WERI-Rb-1 (cell line): ENCODE results near the gene SEPTIN3.

Experiments
- DNase-seq: peaks from one replicate; pipeline ENCODE4 v3.0.0-alpha.2; 2020
- H3K27ac ChIP-seq: fragments of 250-450 bp; sonication (Bioruptor Pico); 2 replicates; pipeline ENCODE4 v1.5.1; 2020; ENCODE audit warnings: mild to moderate bottlenecking, moderate library complexity
- H3K27me3 ChIP-seq: fragments of 250-450 bp; sonication (Bioruptor Pico); 2 replicates; pipeline ENCODE4 v1.5.1; 2021; ENCODE audit warnings: mild to moderate bottlenecking, low read depth, moderate library complexity; ENCODE audit not compliant: insufficient read depth, severe bottlenecking
- H3K36me3 ChIP-seq: fragments of 250-450 bp; sonication (Bioruptor Pico); 2 replicates; pipeline ENCODE4 v1.5.1; 2020; ENCODE audit warnings: mild to moderate bottlenecking, moderate library complexity
- H3K4me3 ChIP-seq: 2 replicates; pipeline ENCODE4 v1.5.1; 2011; ENCODE audit warnings: low read depth, mild to moderate bottlenecking, control low read depth, low read length
- H3K9me3 ChIP-seq: fragments of 250-450 bp; sonication (Bioruptor Pico); 2 replicates; pipeline ENCODE4 v1.5.1; 2021; ENCODE audit warnings: mild to moderate bottlenecking, moderate library complexity; ENCODE audit not compliant: severe bottlenecking
- CTCF ChIP-seq: IDR thresholded peaks from 2 replicates; pipeline ENCODE4 v1.5.1; 2011; ENCODE audit warnings: low read depth, mild to moderate bottlenecking, control low read depth, inconsistent platforms, low read length

Gene SEPTIN3

DNA sequence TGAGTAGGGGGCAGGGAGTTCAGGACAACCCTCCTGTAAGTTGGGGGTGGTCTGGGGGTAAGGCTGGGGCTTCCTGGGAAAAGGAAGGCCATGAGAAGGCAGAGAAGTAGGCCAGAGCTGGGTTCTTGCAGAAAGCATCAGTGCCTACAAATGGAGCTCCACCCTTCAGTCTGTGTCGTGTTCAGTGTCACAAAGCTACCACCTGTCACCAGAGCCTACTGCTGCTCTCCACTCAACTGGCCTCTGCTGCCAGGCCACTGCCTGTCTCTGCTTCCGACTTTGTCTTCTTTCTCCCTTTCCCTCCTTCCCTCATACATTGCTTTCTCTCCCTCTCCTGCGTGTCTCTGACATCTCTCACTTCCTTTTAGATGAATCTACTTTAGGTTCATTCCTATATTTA, 26.0 kb downstream of the SEPTIN3 start:
- no peak overlapping the region for H3K4me3 ChIP-seq
- H3K27ac ChIP-seq: no peak overlapping the region
- no peak for DNase-seq
- peaks cover 56% of the 10 kb centered on the region for H3K36me3 ChIP-seq
- no peaks in the 10 kb centered on the region for H3K9me3 ChIP-seq
- H3K27me3 ChIP-seq: no peaks in the 10 kb centered on the region
- no peak for TF ChIP-seq CTCF

DNA sequence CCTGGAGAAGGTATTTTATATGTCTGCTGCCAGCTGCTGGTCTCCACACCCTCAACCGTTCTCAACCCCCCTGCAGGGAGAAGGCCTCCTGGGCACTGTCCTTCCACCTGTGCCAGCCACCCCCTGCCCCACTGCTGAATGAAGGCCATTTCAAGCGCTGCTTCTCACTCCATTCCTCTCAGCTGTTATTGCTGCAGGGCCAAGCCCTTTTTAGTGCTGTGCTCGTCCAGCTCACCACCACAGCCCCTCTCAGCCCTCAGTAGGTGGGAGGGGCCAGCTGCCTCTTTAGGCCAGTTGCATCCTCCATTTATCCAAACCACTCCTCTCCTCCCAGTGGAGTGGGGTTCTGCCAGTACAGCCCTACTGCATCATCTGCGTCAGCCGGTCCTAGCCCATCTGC, 27.6 kb downstream of the SEPTIN3 start:
- no peak for DNase-seq
- no peak overlapping the region for H3K27ac ChIP-seq
- no peak overlapping the region for H3K4me3 ChIP-seq
- TF ChIP-seq CTCF: no peak
- H3K36me3 ChIP-seq: peaks cover 43% of the 10 kb centered on the region
- no peaks in the 10 kb centered on the region for H3K27me3 ChIP-seq
- no peaks in the 10 kb centered on the region for H3K9me3 ChIP-seq

GRCh38 chr22:41998361-41999261, 29.4 kb downstream of the SEPTIN3 start, which contains the start of gene WBP2NL:
WBP2NL (plus strand) TSS chr22:41998788; CDS start chr22:41998819, 31 bp downstream.
- no peak for TF ChIP-seq CTCF
- DNase-seq: no peak
- no peak within 1 kb of the TSS for H3K27ac ChIP-seq
- no peaks in the 10 kb centered on the region for H3K9me3 ChIP-seq
- peaks cover 27% of the 10 kb centered on the region for H3K36me3 ChIP-seq
- H3K4me3 ChIP-seq: no peak within 1 kb of the TSS
- H3K27me3 ChIP-seq: no peaks in the 10 kb centered on the region

- no peaks in the 10 kb centered on the region for H3K27me3 ChIP-seq
- H3K36me3 ChIP-seq: peaks cover 13% of the 10 kb centered on the region
- DNase-seq: no peak
- H3K27ac ChIP-seq: no peak overlapping the region
- H3K4me3 ChIP-seq: no peak overlapping the region
- no peak for TF ChIP-seq CTCF
- no peaks in the 10 kb centered on the region for H3K9me3 ChIP-seq
Measured at GRCh38 chr22:42000466-42000865, 31.2 kb downstream of the SEPTIN3 start.

GRCh38 chr22:42001121-42001520, 31.9 kb downstream of the SEPTIN3 start:
- peaks cover 7% of the 10 kb centered on the region for H3K36me3 ChIP-seq
- H3K9me3 ChIP-seq: no peaks in the 10 kb centered on the region
- H3K27me3 ChIP-seq: no peaks in the 10 kb centered on the region
- no peak overlapping the region; the same call in 1 of the 2 replicates for H3K27ac ChIP-seq
- H3K4me3 ChIP-seq: peak overlapping the region; percentile 59
- peak; percentile 67 for DNase-seq
- TF ChIP-seq CTCF: no peak
